ENCODE results near the gene NVL. TPM values are rescaled to one million over a fixed set of nuclear protein-coding genes. Genes with fewer than 3 reads are reported as not detected.
"Not testable (repeated sequence)": the region's sequence is repeated elsewhere in the genome, so short reads cannot be mapped to it uniquely, and the experiment has no call there.

NVL gene
- total and polyA plus RNA-seq, 2 donors from 2014 or later, result 16.3 to 24.0 TPM

DNA sequence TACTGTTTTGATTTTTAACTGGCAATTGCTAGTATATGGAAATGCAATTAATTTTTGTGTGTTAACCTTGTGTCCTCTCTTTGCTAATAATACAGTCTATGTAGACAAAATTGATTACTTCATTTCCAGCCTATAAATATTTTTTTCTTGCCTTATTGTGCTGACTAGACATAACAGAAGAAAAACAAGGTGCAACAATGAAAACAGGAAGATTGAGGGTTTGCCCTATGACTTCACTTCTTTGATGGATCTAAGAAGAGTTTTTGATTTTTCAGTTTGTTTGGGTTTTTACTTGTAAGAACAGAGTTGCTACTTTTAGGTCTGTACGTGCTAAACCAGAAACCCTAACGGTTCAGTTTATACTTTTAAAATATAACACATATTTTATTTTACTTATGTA is 18.2 kb upstream of the NVL start:
- Histone ChIP-seq H3K4me1 (ENCODE audit: control insufficient read depth in 2 of 3, insufficient read depth in 2 of 3, low read depth in 1 of 3, low read length in 3 of 3) (no peaks in the 10 kb centered on the region), H3K27ac (ENCODE audit: low read depth in 2 of 2, low read length in 2 of 2) (no peak overlapping the region), H3K9ac (ENCODE audit: low read length in 3 of 3) (no peak overlapping the region), H3K27me3 (ENCODE audit: control insufficient read depth, insufficient read depth, low read length) (no peaks in the 10 kb centered on the region), H3K4me3 (ENCODE audit: low read length in 3 of 3) (no peak overlapping the region), H3K9me3 (ENCODE audit: control insufficient read depth in 2 of 3, insufficient read depth in 1 of 3, low read length in 3 of 3) (peaks cover 0 to 11% (median 2%) of the 10 kb centered on the region in 3 donors), H3K36me3 (ENCODE audit: control insufficient read depth in 2 of 3, insufficient read depth in 3 of 3, low read length in 3 of 3) (no peaks in the 10 kb centered on the region)
- no peak for TF ChIP-seq CTCF (IDR thresholded peaks at IDR 0.05; ENCODE audit: borderline replicate concordance, extremely low read depth, insufficient read depth)
- no peak for FAIRE-seq
- no peak for DNase-seq
- intact Hi-C loops (cut with DNase I), result no loop called here

- no peaks in the 10 kb centered on the region for H3K27me3 ChIP-seq (ENCODE audit: control insufficient read depth, insufficient read depth, low read length)
- FAIRE-seq (no peak), DNase-seq (no peak)
- no peak overlapping the region for H3K9ac ChIP-seq (ENCODE audit: low read length in 3 of 3)
- H3K9me3 ChIP-seq (ENCODE audit: control insufficient read depth in 2 of 3, insufficient read depth in 1 of 3, low read length in 3 of 3), result peaks cover 0 to 13% (median 2%) of the 10 kb centered on the region in 3 donors
- H3K4me1 ChIP-seq (ENCODE audit: control insufficient read depth in 2 of 3, insufficient read depth in 2 of 3, low read depth in 1 of 3, low read length in 3 of 3), result peaks cover 0 to 3% (median 0%) of the 10 kb centered on the region in 3 donors
- H3K4me3 ChIP-seq (ENCODE audit: low read length in 3 of 3), result no peak overlapping the region
- H3K27ac ChIP-seq (ENCODE audit: low read depth in 2 of 2, low read length in 2 of 2), result no peak overlapping the region
- TF ChIP-seq CTCF (IDR thresholded peaks at IDR 0.05; ENCODE audit: borderline replicate concordance, extremely low read depth, insufficient read depth), result no peak
- H3K36me3 ChIP-seq (ENCODE audit: control insufficient read depth in 2 of 3, insufficient read depth in 3 of 3, low read length in 3 of 3), result no peaks in the 10 kb centered on the region
- intact Hi-C loops (cut with DNase I), result no loop called here
Measured at GRCh38 chr1:224343679-224344078, 13.7 kb upstream of the NVL start.

GRCh38 chr1:224340453-224341384 is 10.7 kb upstream of the NVL start:
- Histone ChIP-seq H3K9ac (ENCODE audit: low read length in 3 of 3) (peak overlapping the region in 1 of 3 donors; percentile 26), H3K9me3 (ENCODE audit: control insufficient read depth in 2 of 3, insufficient read depth in 1 of 3, low read length in 3 of 3) (peaks cover 0 to 13% (median 2%) of the 10 kb centered on the region in 3 donors), H3K4me3 (ENCODE audit: low read length in 3 of 3) (peak overlapping the region in 2 of 3 donors; percentile 56 to 70)
- FAIRE-seq; intact Hi-C loops (cut with DNase I); H3K27me3 ChIP-seq (ENCODE audit: control insufficient read depth, insufficient read depth, low read length); H3K36me3 ChIP-seq (ENCODE audit: control insufficient read depth in 2 of 3, insufficient read depth in 3 of 3, low read length in 3 of 3); H3K4me1 ChIP-seq (ENCODE audit: control insufficient read depth in 2 of 3, insufficient read depth in 2 of 3, low read depth in 1 of 3, low read length in 3 of 3); H3K27ac ChIP-seq (ENCODE audit: low read depth in 2 of 2, low read length in 2 of 2): not testable (repeated sequence)
- DNase-seq, result peak; percentile 20 to 82 (median 46)

DNA sequence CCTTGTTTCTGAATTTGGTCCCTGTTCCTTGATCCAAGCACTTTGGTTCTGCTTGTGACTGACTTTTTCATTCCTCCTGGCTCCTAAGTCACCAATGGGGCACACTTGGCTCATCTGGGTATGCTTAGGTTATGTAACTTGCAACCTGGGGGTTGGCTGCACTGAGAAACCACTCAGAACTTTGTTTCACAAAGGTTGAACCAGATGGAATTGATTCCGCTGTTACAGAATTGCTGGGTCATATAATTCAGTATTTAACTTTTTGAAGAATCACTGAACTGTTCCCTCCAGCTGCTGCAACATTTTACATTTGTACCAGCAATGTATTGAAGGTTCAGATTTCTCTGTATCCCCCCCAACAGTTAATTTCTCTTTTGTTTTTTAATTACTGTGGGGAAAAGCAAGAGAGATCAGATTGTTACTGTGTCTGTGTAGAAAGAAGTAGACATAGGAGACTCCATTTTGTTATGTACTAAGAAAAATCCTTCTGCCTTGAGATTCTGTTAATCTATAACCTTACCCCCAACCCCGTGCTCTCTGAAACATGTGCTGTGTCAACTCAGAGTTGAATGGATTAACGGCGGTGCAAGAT is 9.6 kb upstream of the NVL start:
- Histone ChIP-seq H3K9ac (ENCODE audit: low read length in 3 of 3) (no peak overlapping the region), H3K27me3 (ENCODE audit: control insufficient read depth, insufficient read depth, low read length) (no peaks in the 10 kb centered on the region), H3K36me3 (ENCODE audit: control insufficient read depth in 2 of 3, insufficient read depth in 3 of 3, low read length in 3 of 3) (no peaks in the 10 kb centered on the region), H3K9me3 (ENCODE audit: control insufficient read depth in 2 of 3, insufficient read depth in 1 of 3, low read length in 3 of 3) (peaks cover 0 to 13% (median 2%) of the 10 kb centered on the region in 3 donors), H3K27ac (ENCODE audit: low read depth in 2 of 2, low read length in 2 of 2) (peak overlapping the region; percentile 22 to 59), H3K4me3 (ENCODE audit: low read length in 3 of 3) (no peak overlapping the region), H3K4me1 (ENCODE audit: control insufficient read depth in 2 of 3, insufficient read depth in 2 of 3, low read depth in 1 of 3, low read length in 3 of 3) (peaks cover 0 to 3% (median 0%) of the 10 kb centered on the region in 3 donors)
- no peak for TF ChIP-seq CTCF (IDR thresholded peaks at IDR 0.05; ENCODE audit: borderline replicate concordance, extremely low read depth, insufficient read depth)
- intact Hi-C loops (cut with DNase I), result no loop called here
- FAIRE-seq (no peak), DNase-seq (peak in 3 of 5 donors; percentile 9 to 69 (median 29))
